ENCODE data around the gene PAK4.

GRCh38 chr19:39111593-39112199 is 13.9 kb upstream of the PAK4 start:
- TF ChIP-seq POLR2A (IDR thresholded peaks at IDR 0.05) (no peak), CTCF (IDR thresholded peaks at IDR 0.05) (no peak)
